GM21737 (cell line): ENCODE data around the gene RGPD5.
"Not testable (repeated sequence)": the region's sequence is repeated elsewhere in the genome, so short reads cannot be mapped to it uniquely, and the experiment has no call there.

Source experiments
- ATAC-seq: cut with Tn5 transposase; IDR thresholded peaks from one replicate; pipeline ENCODE4 v1.9.1; 2021; ENCODE audit warnings: mild to moderate bottlenecking, moderate library complexity; ENCODE audit not compliant: unreplicated experiment

The RGPD5 gene

DNA sequence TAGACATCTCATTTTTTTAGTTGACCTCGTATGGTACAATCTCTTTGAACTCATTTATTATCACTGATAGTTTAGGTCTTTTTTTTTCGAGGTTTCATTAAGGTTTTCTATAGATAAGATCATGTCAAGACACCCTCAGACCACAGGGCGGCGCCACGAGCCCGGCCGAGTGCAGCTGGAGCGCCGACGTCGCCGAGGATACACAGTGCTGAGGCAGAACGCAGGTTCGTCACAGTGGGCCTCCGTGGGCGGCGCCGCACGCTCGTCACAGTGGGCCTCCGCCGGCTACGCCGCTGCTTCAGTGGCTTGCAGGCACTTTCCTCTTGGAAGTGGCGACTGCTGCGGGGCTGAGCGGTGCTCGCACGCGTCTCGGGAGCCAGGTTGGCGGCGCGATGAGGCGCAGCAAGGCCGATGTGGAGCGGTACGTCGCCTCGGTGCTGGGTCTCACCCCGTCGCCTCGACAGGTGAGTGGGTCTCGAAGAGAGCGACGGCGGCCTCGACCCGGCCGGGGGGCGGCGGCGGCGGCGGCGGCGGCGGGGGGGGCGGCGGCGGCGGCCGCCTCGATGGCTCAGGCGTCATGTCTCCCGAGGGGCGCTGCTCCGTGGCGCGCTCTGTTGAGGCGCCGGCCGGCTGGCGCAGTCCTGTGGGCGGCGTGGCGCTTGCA lies at the start of gene RGPD5:
RGPD5 (plus strand) TSS at position 232 of the 664 bp plus-strand sequence; CDS start at position 393, 161 bp downstream.
- peak; percentile 99 for ATAC-seq

DNA sequence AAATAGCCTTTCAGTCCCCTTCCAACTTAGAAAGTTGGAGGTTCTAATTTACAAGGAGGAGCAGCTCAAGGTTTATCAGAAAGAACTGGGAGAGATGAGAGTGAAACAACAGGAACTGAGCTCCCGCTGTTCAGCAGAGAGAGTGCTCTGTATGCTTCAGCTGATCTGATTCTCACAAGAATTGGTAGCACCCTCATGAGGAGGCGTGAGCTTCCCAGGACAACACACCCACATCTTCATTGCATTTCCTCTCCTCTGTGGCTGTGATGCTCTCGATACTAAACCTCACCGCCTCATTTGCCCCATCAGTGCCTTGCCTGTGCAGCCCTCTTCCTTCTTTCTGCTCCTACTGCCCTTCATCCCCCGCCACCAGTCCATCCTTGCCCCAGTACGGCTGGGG lies 42.5 kb upstream of the RGPD5 start:
- not testable (repeated sequence) for ATAC-seq

DNA sequence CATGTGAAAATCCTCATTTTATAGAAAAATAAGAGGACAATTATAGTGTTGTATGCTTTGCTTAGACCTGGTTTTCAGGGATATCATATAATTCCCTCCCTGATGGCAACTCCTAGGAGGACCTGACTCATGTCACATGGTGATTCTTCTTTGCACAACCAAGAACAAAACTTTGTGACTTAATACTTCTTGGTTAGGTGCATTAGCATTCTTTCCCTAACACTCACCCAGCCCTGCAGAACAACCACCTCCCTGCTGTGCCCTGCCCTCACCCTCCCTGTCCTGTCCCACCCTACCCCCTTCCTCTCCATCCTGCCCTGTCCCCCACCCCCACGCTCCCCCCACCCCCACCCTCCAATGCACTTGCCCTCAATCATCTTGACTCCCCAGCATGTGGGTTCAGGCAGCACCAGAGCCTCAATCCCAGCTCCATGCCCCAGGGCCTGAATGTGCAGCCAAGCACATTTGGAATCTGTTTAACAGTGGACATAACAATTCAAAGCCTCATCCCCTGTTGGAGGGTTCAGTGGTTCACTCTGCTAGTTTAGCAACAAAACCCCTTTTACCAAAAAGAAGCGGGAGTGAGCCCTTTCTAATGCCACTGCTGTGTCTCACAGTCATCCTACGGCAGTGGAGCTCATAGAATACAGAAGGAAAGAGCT lies 36.8 kb upstream of the RGPD5 start:
- ATAC-seq = not testable (repeated sequence)

DNA sequence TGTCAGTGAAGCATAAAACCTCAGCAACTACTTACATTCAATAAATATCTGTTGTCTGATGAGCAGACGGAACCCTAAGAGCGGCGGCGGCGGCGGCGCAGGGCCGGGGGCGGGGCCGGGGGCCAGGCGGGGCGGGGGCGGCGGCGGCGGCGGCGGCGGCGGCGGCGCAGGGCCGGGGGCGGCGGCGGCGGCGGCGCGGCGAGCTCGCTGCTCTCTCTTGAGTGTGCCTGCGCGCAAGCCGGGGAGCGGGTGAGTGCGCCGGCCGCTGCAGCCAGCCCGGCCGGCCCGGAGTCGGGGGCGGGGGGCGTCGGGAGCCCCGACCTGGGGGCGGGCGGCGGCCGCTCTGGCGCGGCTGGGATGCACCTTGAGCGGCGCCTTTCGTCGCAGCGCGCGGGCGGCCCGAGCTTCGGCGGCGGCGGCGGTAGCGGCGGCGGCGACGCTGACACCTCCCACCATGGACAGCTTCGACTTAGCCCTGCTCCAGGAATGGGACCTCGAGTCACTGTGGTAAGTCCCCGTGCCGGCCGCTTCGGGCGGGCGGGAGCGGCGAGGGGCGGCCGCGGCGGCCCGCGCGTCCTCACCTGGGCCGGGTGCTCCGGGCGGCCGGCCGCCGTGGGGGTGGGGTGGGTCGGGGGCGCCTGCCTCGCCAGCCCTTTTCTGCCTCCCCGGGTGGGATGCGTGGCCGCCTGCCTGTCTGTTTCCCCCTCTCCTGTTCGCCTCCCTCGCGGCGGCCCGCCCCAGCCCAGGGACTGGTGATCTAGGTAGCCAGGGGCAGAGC lies 33.7 kb upstream of the RGPD5 start:
- not testable (repeated sequence) for ATAC-seq

DNA sequence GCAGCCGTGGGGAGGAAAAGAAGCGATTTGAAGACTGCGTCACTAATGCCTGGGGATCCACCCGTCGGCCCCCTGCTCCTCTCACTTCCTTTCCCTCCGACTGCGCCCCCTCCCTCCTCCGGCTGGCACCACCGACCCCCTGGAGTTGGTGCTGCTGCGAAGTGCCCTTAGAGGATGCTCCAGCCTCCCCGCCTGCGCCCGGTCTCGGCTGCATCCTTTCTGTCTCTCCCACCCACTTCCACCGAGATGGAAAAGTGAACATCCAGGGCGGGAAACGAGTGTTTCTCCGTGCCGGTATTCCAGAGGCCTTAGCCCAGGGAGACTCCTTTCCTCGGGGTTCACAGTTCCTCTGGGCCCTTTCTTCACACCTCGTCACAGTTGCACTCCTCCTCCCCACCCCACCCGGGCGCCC lies 33.1 kb upstream of the RGPD5 start:
- ATAC-seq = not testable (repeated sequence)

DNA sequence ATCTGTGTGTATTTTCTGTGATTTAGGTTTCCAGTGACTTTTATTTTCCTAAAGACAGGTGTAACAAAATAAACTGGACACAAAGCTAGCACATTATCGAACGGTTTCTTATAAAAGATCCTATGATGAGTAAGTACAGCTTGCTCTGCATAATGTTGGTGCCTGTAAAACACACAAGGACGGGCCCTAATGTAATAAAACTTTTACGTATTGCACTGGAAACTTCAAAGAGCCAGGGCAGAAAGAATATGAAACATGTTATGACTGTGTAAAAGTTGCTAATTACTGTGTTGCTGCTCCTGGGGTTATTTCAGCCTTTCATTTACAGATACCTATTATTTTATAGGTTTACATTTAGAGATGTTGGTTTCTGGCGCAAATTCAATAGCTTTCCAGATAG lies 32.1 kb upstream of the RGPD5 start:
- not testable (repeated sequence) for ATAC-seq

DNA sequence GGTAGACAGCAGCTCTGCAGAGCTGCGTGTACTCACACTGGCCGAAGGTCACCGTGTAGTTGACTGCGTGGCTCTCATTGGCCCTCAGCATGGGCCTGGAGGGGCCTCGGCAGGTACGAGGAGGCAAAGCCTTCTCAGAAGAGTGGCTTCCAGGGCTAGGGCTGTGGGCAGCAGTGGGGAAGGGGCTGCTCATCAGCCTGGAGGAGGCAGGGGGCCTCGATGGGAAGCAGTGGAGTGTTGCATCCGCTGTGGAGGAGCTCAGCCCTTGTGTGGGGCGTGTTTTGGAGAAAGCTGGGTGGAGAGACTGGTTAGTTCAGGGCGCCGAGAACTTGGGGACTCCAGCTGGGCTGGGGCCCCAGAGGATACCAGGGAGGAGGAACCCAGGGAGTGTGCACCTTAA lies 28.0 kb upstream of the RGPD5 start:
- not testable (repeated sequence) for ATAC-seq

DNA sequence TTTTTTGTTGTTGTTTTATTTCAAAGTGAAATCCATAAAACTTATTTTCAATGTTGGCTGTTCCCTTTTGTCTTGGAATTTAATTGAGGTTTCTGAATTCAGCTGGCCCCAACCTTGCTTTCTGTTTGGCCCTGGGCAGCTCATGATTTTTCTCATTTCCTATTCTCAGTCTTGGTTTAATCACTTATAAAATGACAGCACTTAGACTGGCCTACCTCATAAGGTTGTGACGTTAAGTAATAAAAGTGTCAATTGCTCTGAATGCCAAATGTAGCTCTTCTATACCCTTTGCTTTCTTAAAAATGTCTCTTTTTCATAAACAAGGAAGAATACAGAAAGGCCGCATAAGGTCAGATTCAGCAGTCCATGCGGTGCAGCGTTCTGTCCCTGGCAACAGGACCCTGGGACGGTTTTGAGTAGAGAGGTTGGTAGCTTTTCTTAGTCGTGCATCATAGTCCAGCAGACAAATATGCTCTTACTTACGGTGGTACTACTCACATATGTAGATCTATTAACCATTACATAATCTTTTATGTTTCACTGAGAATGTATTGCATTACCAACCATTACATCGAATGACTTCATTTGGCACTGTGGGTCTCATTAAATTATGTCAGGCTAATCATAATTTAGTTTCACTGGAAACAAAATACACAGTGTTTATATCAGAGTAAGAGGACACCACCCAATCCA lies 27.1 kb upstream of the RGPD5 start:
- not testable (repeated sequence) for ATAC-seq

DNA sequence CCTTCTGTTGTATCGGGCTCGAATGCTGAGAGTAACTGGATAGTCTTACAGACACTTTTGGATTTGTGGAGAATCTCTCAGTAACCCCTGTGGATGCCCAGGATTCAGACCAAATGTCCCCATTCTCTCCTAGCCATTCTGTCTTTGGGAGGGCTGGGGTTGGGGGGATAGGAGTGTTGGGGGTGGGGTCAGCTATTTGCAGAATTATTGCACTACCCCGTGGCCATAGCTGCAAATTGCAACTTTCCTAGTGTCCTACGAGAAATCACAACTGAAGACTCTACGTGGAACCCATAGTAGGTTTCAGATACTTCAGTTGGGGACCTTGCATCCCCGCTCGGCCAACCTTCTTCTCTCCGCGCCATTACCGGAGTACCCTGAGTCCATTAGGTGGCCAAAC lies 25.2 kb upstream of the RGPD5 start:
- not testable (repeated sequence) for ATAC-seq

DNA sequence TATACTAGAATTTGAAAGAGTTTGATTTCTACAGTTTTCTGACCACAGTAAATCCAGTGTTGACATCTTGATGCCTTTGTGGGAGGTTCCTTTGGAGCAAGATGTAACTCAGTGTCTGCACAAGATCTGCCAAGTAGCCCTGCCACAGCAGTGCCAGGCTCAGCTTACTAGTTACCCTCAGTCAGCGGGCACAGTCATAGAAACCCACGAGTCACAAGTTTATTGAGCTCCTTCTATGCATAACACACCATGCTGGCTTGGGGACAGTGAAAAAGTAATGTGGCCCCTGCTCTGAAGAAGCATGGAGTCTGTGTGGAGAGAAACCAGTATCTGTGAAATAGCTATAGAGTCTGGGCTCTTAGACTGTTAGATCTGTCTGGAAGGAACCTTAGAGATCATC lies 15.0 kb upstream of the RGPD5 start:
- ATAC-seq = not testable (repeated sequence)

DNA sequence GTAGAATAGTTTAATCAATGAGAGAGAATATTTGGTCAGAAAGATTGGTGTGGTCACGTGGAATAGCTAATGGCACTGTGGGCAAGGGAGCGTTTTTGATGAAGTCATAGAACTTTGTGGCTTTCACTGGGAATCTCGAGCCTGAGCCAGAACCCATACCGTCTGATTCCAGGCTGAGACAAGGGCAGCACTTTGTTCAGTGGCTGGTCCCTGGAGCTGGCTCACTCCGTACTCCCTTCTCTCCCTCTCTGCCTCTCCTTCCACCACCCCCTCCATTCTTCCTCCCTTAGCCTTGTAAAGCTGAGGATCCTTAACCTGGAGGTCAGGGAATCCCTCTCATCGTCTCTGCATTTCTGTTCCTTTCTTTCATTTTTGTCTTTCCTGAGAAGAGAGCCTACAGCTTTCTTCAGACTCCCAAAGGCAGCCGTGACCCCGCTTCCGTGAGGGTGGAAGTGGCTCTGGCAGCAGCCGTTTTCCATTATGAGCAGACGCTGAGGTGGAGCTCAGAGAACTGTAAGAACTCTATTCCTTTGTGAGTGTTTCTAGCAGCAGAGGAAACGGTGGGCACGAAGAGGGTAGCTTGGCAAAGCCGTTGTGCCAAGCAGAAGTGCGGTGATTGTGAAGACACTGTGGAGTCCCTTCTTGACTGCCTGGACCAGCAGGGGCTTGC lies 12.8 kb upstream of the RGPD5 start:
- ATAC-seq = not testable (repeated sequence)

DNA sequence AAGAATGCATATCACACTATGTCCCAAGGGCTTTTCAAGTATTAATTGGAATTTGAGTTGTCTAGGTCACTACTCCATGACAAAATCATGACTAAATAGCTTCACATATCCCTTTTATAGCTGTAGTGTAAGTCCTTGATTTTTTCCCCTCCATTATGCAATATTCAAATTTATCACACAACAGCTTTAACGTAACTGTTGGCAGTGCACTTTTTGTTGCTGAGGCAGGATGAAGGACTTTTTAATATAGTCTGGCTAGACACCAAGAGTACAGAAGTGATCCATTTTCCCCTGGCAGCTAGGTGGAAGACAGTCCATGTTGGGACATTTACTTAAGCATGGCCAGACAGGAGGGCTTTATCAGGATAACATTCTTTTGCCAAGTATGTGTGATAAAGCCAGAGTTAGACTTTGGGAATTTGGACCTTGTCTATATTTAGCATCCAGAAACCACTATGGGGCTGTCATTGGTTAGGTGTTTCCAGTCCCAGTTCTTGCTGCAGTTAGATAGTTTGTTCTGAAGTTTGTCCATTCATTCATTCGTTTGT lies 11.6 kb upstream of the RGPD5 start:
- not testable (repeated sequence) for ATAC-seq

DNA sequence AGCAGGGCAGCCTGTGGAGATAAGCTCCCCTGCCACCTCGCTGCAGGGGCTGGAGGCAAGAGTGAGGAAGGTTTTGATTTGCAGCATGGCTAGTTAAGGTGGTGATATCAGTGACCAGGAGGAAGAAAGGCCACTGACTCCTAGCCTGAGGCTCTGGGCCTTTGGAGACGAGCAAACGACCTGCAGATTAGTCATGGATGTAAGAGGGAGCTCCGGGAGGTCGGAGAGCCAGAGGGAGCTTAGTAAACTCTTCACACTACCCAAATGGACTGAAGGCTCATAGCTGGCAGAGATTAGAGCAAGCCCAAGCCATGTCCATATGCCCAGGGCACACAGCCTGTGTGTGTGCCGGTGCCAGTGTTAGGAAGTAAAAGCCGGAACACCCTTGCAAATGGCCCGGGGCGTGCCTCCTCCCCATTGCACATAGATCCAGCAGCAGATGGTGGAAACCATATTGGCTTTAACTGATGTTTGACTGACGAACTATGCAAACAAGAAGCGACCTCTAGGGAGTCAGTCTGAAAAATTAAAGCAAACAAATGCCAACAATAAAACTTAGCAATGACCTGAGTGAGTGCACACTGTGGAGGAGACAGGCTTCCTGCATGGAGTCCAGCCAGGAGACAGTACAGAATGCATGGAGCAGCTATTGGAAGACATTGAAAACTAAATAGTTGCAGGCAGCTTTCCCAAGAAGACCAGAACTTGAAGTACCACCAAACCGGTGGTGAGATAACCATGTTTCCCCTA lies 2.4 kb upstream of the RGPD5 start:
- ATAC-seq = not testable (repeated sequence)

DNA sequence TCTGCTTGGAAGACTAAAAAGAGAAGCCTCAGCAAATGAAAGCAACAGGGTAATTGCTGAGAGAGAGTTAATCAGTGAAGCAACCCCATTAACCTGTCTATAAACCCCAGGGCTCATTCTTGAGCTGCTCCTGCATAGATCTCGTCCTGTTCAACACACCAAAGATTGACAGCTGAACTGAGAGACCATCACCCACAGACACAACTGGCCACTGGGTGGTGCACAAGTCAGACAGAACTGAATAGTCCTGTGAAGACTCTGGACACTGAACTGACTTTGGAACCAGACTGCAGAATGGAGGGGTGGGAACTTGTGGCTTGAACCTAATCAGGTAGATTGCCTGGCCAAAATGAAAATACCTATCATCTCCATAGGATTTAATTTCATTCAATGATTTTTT lies 1.4 kb upstream of the RGPD5 start:
- not testable (repeated sequence) for ATAC-seq

DNA sequence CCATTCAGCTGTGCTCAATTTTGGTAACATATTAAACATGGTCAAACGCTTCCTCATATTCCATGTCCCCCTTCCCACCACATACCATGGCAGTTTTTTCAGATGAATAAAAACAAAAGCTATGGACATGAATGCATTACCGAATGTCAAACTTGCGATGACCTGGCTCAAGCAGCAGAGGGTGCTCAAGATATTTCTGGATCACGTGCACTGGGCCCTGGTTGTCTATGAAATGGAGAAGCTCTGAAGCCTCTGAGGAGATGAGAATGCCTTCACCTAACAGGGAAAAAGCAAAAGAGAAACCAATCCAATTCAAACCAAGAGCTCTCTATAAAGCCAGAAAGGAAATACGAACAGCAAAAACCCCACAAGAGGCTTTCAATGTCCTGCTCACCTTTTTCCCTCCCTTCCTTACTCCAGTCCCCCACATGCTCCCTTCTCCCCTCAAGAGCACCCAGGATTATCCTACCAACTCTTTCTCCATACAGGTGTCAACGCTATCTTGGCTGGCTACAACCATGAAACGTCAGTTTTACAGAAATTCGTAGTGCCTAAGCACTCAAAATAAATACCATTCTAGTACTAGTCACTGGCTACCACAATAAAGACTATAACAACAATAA lies 77.1 kb downstream of the RGPD5 start:
- ATAC-seq = peak; percentile 88

DNA sequence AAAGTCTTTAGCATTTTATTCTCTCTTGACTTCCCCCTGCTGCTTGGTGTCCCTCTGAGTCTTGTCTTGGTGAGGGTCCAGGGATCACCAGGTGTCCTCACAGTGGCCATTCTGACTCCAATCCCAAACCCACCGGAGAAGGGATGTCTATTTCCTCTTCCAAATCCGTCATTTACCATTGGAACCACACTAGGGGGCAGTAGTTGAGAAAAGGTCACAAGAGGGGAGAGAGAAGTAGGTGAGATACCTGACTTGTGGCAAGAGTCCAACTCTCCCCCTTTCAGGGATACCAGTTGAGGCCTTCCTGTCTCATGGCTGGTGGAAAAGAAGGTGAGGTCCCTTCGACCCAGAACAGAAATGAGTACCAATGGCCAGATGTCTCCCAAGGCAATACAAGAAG lies 82.5 kb downstream of the RGPD5 start:
- not testable (repeated sequence) for ATAC-seq

DNA sequence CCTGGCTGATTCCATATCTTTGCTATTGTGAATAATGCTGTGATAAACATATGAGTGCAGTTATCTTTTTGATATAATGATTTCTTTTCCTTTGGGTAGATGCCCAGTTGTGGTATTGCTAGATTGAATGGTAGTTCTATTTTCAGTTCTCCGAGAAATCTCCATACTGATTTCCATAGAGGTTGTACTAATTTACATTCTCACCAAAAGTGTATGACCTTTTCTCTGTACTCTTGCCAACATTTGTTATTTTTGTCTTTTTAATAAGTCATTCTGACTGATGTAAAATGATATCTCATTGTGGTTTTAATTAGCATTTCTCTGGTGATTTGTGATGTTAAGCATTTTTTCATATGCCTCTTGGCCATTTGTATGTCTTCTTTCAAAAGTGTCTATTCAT lies 88.0 kb downstream of the RGPD5 start:
- ATAC-seq = not testable (repeated sequence)

DNA sequence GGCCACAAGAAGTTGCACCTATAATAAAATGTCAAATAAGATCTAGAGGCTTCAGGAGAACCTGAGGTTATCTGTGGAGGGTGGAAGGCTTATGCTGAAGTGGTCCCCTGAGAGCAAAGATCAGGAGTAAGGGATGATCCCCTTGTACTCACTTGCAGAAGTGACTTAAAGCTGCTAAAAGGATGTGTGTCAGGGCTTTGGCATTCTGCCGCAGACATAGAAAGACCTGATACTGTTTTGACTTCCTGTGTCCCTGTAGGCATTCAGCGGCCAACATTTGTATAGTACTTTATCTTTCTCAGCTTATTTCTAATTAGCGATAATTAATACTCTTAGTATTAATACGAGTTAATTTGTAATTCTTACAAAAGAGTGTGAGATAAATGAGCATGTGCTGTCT lies 94.3 kb downstream of the RGPD5 start:
- ATAC-seq = not testable (repeated sequence)

DNA sequence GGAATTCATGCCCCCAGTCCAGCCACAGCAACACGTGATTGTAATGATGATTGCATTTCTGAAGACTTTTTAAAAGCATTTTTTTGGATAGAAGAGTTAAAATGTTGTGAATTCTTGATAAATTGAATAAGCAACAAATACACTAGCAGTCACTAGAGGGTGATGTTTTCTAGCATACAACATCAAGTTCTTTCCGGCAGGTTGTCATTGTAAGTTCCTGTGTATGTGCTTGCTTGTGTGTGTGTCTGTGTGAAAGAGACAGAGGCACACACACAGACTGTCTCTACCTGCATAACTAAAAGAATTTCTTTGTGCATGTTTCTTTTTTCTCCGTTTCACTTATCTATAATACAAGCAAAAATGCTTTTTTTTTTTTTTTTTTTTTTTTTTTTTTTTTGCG lies 95.8 kb downstream of the RGPD5 start:
- not testable (repeated sequence) for ATAC-seq
